Measurements from ENCODE around the gene MESD. TPM values are rescaled to one million over a fixed set of nuclear protein-coding genes. Genes with fewer than 3 reads are reported as not detected.

MESD gene
- total RNA-seq, 1 donor = 24.2 TPM

DNA sequence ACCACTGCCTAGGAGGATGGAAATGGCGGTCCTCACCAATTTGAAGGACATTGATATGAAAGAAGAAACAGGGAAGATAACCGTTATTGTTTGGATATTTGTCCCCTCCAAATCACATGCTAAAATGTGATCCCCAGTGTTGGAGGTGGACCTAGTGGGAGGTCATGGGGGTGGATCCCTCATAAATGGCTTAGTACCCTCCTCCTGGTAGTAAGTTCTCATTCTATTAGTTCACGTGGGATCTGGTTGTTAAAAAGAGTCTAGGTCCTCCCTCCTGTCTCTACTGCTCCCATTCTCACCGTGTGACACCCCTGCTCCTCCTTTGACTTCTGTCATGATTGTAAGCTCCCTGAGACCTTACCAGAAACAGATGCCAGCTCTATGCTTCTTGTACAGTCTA lies 41.6 kb upstream of the MESD start:
- TF ChIP-seq, protein P1, sequence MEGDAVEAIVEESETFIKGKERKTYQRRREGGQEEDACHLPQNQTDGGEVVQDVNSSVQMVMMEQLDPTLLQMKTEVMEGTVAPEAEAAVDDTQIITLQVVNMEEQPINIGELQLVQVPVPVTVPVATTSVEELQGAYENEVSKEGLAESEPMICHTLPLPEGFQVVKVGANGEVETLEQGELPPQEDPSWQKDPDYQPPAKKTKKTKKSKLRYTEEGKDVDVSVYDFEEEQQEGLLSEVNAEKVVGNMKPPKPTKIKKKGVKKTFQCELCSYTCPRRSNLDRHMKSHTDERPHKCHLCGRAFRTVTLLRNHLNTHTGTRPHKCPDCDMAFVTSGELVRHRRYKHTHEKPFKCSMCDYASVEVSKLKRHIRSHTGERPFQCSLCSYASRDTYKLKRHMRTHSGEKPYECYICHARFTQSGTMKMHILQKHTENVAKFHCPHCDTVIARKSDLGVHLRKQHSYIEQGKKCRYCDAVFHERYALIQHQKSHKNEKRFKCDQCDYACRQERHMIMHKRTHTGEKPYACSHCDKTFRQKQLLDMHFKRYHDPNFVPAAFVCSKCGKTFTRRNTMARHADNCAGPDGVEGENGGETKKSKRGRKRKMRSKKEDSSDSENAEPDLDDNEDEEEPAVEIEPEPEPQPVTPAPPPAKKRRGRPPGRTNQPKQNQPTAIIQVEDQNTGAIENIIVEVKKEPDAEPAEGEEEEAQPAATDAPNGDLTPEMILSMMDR (IDR thresholded peaks at IDR 0.05; ENCODE audit: insufficient read depth, low read depth, low read length) = no peak
- H3K4me3 ChIP-seq (ENCODE audit: low read depth, low read length) = no peak overlapping the region
- no peak for DNase-seq (ENCODE audit: low read depth)

DNA sequence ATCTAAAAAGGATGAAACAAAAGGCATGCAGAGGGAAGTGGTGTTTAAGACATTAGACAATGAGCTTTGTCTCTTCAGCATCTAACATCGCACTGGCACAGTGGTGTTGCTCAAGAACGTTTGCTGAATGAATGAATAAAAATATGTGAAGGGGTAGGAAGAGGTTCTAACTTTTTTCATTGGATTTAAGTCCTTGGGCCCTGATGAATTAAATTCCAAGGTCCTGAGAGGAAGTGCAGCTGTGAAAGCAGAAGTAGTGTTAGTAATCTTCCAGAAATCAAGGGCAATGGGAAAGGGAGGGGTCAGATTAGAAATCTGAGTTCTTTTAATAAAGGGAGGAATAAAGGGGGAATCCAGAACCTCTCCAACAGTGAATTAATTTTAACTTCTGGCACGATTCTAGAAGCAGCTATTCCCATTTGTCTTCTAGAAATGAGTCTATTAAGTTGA lies 40.7 kb upstream of the MESD start:
- no peak for DNase-seq (ENCODE audit: low read depth)
- TF ChIP-seq, protein P1 (IDR thresholded peaks at IDR 0.05; ENCODE audit: insufficient read depth, low read depth, low read length) = no peak
- H3K4me3 ChIP-seq (ENCODE audit: low read depth, low read length) = no peak overlapping the region

DNA sequence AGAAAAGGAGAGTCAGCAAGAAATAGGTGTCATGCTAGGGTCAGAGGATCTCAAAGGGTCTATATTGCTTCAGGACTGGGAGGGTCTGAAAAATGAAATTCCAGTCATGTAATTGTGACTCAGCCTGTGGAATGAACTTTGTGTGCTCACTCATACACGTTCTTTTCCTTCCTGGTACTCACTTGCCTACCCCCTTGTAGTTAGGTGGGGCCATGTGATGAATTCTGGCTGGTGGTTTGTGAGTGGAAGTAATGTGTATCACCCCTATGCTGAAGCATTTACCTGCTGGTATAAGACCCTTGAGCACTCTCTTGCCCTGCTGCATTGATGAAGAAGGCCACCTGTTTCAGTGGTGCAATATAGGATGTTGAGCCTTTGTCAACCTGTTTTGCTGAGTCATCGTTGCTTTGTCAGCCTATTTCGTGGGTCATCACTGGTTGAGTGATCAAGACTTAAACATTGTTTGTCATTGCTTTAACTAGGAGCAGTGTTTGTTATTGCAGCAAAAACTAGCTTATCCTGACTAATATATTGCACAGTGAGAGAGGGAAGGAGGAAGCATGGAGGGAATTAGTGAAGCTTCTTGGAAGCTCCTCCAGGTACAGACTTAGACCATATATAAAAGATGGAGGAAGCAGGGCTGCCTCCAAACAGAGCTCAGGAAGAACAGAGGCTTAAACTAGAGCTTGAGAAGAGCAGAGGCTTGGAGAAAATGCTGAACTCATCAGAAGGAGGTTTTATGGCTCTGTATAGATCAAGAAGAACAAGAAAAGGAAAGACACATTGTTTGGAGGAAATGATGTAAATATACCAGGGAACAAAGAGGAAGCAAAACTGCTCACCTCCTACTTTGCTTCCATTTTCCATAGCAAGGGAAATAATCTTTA lies 40.0 kb upstream of the MESD start:
- DNase-seq (ENCODE audit: low read depth) = no peak
- H3K4me3 ChIP-seq (ENCODE audit: low read depth, low read length) = no peak overlapping the region
- TF ChIP-seq, protein P1 (IDR thresholded peaks at IDR 0.05; ENCODE audit: insufficient read depth, low read depth, low read length) = no peak

DNA sequence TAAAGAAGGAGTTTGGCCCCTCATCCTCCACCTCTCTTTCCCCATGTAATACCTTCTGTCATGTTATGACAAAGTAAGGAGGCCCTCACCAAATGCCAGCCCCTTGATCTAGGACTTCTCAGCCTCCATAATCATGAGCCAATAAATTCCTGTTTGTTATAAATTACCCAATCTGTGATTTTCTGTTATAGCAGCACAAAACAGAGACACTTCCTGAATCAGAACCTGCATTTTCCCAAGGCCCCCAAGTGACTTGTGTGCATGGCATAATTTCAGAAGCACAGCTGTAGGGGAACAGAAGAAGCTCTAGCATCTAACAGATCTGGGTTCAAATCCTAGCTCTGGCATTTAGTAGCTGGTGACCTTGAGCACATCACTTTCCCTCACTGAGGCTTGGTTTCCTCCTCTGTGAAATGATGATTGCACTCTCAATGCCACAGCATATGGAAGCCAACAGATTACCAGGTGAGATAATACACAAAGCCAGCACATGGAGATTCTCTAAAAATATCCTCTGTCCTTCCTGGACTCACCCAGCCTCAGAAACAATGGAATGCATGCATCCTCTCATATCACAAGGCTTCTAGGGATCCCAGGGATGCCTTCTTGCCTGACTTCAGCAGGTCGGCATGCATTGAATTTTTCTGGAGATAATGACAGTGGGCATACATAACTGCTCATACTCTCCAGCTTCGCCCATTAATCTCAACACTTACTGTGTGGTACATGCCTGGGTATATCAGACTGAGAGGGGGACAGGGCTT lies 37.4 kb upstream of the MESD start:
- DNase-seq (ENCODE audit: low read depth) = no peak

DNA sequence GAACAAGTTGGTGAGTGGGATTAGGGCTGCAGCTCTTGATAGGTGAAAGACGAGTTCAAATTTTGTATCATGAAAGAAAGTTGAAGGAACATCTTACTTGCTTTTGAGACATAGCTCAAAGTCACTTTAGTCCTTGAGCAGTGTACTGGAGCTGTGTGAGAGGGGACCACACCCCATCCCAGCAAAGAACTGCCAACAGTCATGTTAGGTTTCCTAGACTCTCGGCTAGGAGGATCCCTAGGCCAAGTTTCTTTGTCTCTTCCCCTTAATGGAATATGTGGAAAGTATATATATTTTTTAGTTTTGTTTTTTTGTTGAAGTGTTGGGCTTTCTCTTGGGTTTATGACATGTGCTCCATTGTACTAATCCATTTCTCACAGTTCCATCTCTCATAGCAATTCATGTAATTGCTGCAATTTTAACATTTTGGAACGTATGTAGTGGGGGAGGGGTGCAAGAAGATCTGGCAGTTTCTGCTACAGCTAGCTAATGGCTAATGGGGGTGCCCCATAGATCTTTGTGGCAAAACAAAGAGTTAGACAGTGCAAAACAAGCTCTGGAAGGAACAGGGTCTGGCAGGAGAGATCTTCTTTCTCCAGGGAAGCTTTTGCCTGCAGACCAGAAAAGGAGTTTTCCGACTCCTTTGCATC lies 36.2 kb upstream of the MESD start:
- no peak for DNase-seq (ENCODE audit: low read depth)
- TF ChIP-seq, protein P1 (IDR thresholded peaks at IDR 0.05; ENCODE audit: insufficient read depth, low read depth, low read length) = no peak
- no peak overlapping the region for H3K4me3 ChIP-seq (ENCODE audit: low read depth, low read length)

More for the DNA sequence above, 37.4 kb upstream of the MESD start:
- TF ChIP-seq, protein P1 (IDR thresholded peaks at IDR 0.05; ENCODE audit: insufficient read depth, low read depth, low read length) = no peak
- H3K4me3 ChIP-seq (ENCODE audit: low read depth, low read length) = no peak overlapping the region

DNA sequence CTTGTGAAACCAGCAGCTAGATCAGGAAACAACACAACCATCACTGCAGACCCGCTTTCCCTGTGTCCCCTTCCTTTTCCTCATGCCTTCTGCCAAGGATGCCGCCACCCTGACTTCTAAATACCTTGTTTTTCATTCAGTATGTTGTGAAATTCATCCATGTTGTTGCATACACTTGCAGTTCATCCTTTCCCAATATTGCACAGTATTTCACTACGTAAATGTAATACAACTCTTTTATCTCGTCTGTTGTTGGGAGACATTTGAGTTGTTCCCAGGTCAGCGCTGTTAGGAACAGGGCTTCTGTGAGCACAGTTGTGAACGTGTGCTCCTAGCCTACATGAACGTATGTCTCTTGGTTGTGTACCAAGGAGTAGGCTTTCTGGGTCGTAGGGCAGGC lies 35.3 kb upstream of the MESD start:
- TF ChIP-seq, protein P1 (IDR thresholded peaks at IDR 0.05; ENCODE audit: insufficient read depth, low read depth, low read length) = no peak
- no peak for DNase-seq (ENCODE audit: low read depth)
- no peak overlapping the region for H3K4me3 ChIP-seq (ENCODE audit: low read depth, low read length)

All from fibroblast of villous mesenchyme (primary cell).